Measurements from ENCODE around the gene RUNX2.

RUNX2 gene

DNA sequence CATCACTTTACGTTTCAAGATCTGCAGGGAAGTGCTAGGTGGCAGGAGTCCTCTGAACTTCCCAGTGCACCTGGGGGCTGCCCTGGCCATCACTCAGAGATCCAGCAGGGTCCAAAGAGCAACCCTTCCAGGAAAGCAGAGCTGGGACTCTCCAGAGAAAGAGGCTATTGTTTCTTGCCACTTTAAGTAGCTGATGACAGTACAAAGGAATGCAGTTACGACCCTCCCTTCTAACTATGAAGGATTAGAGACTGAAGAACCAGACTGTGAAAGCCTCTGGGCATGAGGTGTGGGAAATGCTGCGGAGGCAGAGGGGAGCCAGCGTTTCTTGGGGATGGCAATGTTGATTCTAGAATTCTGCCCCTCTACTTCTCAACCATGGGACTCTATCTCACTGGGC is 238.8 kb downstream of the RUNX2 start:
- DNase-seq: no peak

DNA sequence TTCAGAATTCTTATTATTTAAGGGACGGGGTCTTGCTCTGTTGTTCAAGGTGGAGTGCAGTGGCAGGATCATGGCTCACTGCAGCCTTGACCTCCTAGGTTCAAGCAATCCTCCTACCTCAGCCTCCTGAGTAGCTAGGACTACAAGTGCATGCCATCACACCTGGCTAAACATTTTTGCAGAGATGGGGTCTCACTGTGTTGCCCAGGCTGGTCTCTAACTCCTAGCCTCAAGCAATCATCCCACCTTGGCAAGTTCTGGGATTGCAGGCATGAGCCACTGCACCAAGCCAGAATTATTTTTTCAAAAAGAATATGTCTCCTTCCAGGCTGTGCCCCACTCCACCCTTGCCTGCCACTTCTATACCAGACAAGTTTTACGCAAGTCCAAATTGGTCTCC is 239.7 kb downstream of the RUNX2 start:
- no peak for DNase-seq

DNA sequence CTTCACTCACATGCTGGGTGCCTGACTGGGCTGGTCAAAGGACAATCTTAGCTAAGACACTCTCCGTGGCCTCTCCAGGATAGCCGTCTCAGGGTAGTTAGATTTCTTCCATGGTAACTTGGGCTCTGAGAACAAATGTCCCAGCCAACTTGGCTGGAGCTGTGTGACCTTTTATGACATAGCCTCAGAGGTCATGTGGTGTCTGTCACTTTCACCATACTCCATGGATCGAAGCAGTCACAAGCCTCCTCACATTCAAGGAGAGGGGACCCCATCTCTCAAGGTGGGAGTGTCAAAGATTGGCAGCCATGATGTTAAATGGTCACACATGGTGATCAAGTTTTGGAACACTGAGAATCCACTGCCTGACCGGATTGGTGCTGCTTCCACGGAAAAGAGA is 240.5 kb downstream of the RUNX2 start:
- DNase-seq: no peak

DNA sequence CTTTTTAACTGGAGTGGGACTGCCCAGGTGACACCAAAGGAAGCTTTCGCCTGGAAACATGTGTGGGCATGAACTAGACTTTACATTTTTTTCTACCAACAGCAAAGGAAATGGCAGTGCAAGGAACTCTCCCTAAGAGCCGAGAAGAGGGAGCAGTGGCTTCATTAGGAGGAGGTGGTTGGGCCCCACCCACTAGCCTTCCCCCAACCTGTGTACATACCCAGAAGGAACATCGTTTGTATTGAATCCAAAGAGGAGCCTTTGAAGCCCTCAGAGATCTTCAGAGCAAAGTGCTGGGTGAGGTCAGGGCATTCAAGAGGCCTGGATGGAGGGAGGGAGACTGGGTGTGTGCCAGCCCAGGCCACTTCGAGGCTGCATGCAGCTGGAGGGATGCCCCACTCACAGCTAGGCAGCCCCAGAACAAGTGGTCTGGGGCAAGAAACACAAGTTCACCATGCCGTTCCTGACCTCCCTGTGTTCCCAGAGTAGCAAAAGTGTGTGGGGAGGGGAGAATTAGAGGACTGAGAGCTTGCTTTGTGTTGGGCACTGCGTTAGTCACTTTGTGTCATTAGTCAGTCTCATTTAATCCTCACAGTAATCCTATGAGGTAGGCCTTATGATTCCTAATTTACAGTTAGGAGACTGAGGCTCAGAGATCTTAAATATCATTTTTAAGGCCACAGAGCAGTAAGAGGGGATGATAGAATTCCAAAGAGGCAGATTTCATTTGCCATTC is 241.2 kb downstream of the RUNX2 start:
- DNase-seq: no peak

DNA sequence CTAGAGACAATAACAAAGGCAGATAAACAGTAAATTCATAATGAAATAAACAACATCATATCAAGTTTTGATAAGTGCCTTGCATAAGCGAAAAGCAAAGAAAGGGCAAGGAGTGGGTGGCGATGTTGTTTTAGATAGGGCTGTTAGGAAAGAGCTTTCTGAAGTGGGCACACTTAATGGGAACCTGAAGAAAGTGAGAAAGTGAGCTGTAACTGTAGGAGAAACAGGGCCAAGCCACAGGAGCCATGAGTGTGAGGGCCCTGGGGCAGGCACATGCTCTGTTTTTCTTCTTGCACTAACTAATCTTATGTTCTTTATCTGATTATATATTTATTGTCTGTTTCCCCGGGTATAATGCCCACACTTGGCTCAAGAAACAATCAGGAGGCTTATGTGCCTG is 243.0 kb downstream of the RUNX2 start:
- DNase-seq: no peak

DNA sequence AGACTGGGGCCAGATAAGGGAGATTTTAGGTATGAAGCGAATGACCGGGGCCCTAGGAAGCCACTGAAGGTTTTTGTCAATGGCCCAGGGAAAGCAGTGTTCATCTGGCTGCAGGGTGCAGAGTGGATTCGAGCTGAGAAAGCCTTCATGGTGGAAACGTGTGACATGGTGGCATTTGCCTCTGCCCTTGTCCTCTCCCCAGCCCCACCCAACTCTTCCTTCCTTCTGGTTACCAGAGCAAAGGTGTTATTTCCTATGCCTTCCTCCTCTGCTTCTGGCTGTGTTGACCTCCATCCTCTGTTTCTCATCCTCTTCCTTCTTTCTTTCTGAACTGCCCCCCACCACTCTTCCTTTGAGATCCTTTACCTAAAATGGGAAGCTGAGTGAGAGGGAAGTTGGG is 244.7 kb downstream of the RUNX2 start:
- DNase-seq: no peak

DNA sequence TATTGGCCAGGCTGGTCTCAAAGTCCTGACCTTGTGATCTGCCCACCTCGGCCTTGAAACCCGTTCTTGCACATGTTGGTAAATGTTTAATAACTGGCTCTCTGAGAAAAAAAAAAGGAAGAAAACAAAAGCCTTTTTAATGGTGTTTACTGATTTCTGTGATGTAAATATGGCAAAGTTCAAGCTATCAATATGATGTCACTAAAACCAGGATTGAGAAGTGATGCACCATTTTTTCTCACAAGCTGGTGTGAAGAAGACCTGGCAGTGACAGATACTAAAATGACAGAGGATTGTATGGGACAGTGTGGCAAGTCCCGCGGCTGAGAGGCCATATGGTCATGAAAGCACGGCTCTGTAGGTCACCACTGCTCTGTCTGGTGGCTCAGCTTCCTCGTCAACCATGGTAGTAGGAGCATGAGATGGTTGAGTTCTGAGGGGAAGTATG is 245.9 kb downstream of the RUNX2 start:
- DNase-seq: no peak

DNA sequence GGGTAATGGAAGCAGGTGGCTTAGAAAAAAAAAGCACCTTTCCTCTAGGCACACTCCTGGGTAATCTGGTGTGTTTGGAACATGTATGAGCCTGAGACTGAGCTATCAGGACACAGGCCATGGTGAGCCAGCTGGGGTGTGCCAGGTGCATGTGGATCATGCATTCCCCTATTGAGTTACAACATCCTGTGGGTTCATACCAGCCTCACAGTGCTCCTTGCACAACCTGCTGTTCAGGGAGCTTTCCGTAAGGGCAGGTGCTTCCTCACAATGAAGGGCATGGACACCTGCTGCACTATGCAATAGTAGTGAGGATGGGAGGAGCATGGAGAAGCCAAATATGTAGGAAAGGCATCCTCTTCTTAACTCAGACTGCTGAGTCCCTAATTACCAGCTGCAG is 246.8 kb downstream of the RUNX2 start:
- DNase-seq: no peak

DNA sequence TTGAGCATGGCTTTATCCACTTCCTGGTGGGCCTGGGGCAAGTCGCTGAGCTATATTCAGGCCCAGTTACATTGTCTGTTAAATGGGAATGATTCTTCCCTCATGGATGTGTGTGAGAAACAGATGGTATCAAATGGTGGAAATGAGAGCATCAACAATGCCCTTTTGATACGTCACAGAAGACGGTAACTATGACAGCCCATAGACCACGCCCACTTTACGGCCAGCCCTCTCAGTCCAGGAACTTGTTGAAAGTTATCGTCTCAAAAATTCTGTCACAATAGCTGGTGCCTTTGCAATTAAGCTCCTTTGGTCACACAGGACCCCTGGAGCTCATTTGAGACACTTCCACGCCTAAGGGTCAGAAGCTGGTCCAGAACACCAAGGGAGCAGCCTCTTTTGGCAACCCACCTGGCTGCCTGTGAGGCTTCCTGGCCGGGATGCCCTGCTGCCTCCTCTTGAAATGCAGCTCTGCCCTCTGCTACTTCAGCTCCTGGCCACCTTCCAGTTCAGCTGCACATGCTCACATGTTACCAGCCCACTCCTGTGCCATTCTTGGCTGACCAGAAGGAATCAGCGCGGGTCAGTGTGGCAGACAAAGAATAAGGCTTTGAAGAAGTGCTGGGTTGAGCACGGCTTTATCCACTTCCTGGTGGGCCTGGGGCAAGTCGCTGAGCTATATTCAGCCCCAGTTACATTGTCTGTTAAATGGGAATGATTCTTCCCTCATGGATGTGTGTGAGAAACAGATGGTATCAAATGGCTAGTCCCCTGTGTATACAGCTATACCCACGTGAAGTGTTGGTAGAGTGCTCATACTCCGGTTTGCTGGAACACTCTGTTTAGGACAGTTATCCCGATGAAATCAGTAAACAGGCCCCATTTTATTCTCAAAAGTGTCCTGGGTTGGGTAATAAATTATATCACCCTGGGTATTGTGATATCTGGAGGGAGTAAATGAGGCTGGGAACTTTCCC is 248.8 kb downstream of the RUNX2 start:
- no peak for DNase-seq

DNA sequence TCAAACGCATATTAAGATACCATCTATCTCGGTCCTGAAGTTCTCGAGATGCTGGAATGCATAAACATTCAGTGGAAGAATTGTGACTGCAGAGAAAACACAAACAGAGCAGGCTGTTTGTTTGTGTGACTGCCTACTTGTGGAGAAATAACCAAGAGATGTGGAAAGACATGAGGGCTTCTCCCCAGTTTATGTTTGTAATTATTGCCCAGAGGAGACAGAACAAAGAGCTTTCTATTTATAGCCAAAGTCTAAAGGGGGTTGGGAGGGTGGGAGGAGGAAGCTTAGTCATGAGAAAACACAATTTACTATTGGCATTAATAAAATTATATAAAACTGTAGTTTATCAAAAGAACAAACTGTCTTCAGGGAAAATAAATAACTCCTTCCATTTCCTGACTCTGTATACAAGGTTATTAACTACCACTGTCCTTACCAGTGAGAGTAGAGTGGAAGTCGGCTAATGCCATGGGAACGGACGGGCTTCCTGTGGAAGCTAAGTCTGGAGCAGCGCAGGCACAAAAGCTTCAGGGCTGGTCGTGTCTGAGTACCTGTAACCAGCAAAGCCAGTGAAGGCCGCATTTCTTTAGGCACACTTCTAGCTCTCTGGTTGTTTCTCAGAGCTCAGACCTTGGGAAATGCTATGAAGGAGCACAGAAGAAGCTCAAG is 249.8 kb downstream of the RUNX2 start:
- DNase-seq: no peak

DNA sequence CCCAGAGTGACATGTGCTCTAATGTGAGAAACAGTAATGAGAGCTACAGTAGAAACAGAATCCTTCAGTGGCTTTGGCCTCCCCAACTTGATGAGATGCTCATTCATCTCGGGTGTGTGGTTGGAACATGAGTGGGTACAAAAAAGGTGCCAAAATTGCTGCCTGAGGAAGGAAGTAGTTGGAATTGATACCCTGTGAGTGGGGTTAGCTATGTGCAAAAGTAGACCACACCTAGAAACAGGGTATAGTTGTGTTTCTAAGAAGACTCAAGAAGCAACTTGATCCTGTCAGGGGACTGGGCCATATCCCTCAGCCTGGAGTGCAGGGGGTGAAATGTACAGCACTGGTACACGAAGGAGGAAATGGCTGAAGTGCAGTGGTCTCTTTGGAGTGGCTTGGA is 256.0 kb downstream of the RUNX2 start:
- no peak for DNase-seq

DNA sequence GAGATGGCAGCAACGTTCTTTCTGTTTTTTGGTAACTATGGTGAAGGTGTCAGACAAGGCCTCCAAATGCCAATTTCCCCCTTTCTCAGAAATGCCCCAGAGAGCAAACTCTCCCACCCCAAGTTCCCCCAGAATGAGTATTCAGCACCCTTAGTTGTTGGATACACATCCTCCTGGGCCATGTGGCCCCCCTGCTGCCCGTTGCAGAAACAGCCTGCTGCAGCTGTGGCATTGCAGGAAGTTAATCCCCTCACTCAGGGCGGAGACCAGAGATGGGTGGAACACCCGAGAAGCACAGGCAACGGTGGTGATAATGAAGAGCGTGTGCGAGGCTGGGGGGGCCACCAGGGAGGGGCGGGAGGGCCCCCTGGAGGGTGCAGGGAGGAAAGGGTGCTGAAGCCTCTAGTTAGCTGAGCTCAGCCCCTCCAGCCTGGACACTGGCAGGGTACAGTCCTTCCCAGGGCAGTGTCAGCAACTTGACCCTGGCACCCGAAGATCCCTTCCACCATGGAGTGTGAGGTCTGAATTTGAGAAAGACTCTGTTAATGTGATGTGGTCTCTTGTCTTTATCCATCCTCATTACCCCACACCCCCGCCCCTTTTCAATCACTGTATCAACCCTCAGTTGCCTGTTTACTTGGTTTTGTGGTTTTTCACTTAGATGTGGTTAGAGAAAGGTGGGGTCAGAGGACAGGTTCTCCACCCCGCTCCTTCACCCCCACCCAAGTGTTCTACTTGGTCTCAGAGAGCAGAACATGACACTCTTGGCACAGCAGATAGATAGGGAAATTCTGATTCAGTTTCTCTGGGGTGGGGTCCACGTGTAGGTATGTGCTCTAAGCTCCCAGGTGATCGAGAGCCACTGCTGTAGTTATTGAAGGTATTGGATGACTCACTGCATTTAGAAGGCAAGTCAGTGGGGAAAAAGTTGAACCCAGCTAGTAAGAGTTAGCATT is 258.4 kb downstream of the RUNX2 start:
- no peak for DNase-seq

DNA sequence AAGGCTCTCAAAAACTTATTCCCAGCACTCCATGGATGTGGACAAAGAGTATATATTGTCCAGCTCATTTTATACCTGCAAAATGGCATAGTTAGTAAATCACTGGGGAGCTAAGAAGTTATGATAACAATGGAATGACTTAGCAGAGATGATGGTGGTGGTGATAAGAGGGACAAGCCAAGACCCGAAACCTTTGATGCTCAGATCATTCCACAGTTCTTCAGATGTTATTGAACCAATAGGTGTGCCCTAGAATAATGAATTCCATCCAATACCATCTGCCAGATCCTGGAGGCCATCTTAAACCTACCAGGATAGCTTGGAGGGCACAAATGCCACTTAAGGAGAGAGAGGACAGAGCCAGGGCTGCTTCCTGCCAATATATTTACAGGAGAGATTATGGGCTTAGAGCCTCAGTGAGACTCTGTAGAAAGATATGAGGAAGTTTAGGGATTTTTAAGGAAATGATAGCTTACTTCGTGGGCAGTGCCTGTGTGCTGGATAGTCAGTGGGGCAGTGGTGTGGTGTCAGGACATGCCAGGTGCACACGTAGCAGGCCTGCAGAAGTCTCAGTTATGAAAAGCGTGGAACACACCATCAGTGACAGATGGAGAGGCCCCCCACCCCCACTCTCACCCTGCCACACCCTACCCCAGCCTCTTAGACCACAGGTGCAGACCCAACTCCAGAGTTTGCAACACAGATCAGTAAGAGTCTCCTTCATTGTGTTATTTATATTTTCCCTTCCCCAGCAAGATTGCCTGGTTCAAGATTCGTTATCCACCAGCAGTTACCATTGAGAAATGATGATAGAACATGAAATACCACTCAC is 259.3 kb downstream of the RUNX2 start:
- DNase-seq: no peak

DNA sequence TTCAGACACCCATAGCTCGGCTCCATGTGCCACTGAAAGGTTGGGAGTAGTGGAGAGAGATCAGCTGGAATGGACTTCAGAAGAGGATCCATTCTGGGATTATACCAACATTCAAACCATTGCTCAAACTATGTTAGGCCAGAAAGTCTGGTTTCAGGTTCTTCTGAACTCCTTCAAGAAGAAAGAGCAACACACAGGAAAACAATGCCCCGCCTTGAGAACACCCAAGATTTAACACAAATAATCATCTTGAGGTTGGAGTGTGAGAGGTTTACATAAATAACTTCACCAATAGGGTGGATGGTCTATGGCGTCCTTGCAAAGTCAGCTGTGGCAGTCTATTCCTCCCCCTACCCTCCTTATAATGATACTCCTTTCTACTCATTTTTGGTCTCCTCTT is 261.2 kb downstream of the RUNX2 start:
- DNase-seq: no peak

DNA sequence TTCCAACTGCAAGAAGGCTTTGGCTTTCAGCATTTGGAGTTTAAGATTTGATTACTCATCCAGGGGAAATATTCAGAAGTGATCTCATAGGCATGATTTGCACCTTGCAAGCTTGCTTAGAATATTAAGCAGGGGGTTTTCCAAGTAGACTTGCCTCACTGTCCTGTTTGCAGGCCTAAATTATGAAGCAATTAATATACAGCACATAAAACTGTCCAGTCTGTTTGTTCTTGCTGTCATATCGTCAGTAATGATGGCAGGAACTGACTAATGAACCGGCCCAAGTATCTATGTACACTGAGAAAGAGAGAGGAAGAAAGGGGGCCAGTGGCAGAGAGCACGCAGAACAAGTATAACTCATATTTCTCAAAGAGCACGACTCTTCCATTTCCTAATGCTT is 262.1 kb downstream of the RUNX2 start:
- no peak for DNase-seq

DNA sequence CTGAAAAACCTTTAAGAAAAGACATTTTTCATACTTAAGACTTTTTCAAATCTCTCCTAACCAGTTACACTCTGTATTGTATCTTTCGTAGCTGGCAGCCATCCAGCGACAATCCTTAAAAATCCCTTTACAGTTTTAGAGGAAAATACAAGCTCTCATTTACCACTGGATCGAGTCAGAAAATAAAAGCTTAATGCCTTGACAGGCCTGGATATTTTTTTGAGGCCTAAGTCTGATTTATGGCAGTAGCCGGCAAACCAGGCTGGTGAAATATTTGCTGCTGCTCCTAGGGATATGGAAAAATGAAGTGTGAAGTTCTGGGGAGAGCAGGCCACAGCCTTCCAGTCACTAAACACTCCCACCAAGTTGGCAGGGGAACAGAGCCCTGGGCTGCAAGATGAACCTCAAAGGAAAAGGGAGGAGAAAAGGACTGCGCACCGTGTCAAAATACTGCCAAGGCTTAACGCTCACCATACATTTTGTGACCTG is 262.6 kb downstream of the RUNX2 start:
- DNase-seq: no peak

DNA sequence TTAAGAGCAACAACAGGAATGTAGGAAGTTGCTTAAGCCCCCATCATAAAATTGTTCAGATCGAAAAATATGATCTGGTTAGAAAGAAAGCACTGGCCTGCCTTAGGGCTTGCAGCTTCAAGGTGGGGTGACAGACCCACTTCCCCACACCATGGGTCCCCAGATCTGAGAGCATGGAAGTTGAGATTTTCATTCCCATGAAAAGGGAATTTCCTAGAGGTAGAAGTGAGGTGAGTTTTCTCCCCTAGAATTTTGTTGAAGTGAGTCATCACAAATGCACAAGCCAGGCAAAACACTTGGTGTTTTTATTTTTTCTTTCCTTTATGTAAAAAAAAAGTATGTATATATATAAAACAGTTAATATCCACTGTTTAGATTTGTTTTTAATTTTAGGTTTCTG is 263.2 kb downstream of the RUNX2 start:
- DNase-seq: no peak

DNA sequence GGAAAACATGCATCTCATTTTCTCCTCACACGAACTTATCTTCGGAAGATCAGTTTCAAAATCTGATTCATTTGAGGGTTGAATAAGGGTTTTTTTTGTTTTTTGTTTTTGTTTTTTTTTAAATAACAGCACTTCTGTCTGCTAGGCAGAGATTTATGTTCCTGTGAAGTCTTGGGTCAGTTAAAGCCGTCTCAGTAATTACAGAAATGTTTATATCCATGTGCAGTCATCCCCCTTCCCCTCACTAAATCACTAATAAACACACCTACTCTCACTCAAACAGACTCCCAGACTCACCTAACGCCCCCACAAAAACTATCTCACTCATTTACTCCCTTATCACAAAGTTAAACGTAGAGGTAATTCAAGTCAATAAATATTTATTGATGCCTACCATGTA is 263.8 kb downstream of the RUNX2 start:
- no peak for DNase-seq

DNA sequence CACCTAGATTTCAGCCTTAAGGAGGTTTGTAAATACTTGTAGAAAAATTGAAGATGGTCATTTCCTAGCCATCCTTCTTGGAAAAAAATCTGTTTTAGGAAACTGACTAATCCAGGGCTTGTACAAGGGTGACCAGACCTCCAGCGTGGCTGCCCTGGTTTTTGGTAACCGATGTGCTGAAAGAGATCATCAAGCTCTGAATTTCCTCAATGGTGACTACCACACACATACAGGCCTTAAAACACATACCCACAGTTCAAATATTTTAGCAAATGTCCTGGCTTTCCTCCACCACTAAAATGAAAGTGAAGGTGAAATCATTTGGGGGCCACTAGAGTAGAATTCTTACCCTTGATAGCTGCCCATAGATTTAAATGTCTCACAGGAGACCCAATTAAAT is 264.9 kb downstream of the RUNX2 start:
- DNase-seq: no peak

DNA sequence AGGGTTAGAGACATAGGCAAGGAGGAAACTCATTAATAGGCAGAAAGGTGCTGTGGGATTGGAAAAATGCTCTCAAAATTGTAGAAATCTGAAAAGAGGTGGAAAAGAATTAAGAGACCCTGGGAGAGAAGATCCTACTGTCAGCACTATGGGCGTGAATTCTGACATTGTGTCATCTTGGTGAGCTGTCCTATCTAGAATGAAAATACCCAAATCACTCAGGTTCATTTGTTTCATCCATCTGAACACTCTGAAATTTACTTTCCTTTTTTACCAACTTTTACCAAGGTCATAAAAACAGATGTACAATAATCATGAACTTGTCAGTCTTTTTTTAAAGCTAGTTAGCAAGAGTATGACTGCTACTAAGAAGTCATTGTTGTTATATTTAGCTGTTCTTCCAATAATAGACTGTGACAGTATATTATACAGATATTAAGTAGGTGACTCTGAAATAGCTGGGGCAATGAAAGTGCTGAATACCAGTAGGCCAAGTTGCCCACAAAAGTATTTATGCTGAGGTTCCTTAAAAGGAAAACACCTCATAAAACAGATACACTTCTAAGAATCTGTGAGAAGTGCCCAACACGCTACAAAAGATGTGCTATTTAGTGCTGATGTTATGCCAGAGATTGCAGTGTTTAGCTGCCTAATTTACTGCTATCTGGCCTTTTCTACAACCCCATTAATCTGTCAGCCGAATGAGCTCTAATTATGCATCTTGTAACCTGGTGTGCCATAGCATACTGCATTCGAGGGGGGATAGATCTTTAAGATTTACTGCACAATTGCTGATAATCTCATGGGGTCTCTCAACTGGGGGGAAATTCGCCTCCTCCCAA is 267.1 kb downstream of the RUNX2 start:
- no peak for DNase-seq
